ENCODE results near the gene PPFIA2. TPM values are rescaled to one million over a fixed set of nuclear protein-coding genes. Genes with fewer than 3 reads are reported as not detected.

Gene PPFIA2
- polyA plus RNA-seq, 1 donor from 2014 or later: 65.3 TPM

- H3K27me3 ChIP-seq (ENCODE audit: insufficient read depth, low read depth, low read length): no peaks in the 10 kb centered on the region
- no peak for TF ChIP-seq CTCF (IDR thresholded peaks at IDR 0.05; ENCODE audit: poor library complexity, severe bottlenecking)
- TF ChIP-seq EP300 (conservative IDR thresholded peaks at IDR 0.05; ENCODE audit: poor library complexity, severe bottlenecking): no peak
- no peak for TF ChIP-seq SMC3 (conservative IDR thresholded peaks at IDR 0.05; ENCODE audit: poor library complexity)
- TF ChIP-seq EZH2 (IDR thresholded peaks at IDR 0.05; ENCODE audit: borderline replicate concordance, insufficient read depth, low read length, poor library complexity, severe bottlenecking): no peak
- TF ChIP-seq RAD21 (conservative IDR thresholded peaks at IDR 0.05): no peak
- no peak for TF ChIP-seq POLR2AphosphoS5 (IDR thresholded peaks at IDR 0.05)
- TF ChIP-seq REST (IDR thresholded peaks at IDR 0.05; ENCODE audit: borderline replicate concordance): no peak
- no peak for TF ChIP-seq TAF1 (IDR thresholded peaks at IDR 0.05; ENCODE audit: low read depth)
- no peak for TF ChIP-seq MXI1 (conservative IDR thresholded peaks at IDR 0.05; ENCODE audit: poor library complexity, severe bottlenecking)
- no peak overlapping the region for H3K9ac ChIP-seq (ENCODE audit: low read length)
- no peaks in the 10 kb centered on the region for H4K20me1 ChIP-seq (ENCODE audit: insufficient read depth)
- H3K4me3 ChIP-seq (ENCODE audit: low read length): no peak overlapping the region
- H3K9me2 ChIP-seq (ENCODE audit: insufficient read depth, low read length): no peaks in the 10 kb centered on the region
- H3K27ac ChIP-seq (ENCODE audit: low read length): no peak overlapping the region
- no peak overlapping the region for H3K4me2 ChIP-seq (ENCODE audit: low read length)
- no peaks in the 10 kb centered on the region for H3F3A ChIP-seq (ENCODE audit: insufficient read depth, low read length, poor library complexity, severe bottlenecking)
- no peaks in the 10 kb centered on the region for H3K9me3 ChIP-seq (ENCODE audit: low read length)
- H3K79me2 ChIP-seq (replicated peaks; ENCODE audit: insufficient read depth, low read length): no peaks in the 10 kb centered on the region
- H2AFZ ChIP-seq (ENCODE audit: low read depth, low read length): no peak overlapping the region
- no peaks in the 10 kb centered on the region for H3K36me3 ChIP-seq (ENCODE audit: insufficient read depth, low read length)
Observed at GRCh38 chr12:81401241-81401640, 357.9 kb downstream of the PPFIA2 start.

DNA sequence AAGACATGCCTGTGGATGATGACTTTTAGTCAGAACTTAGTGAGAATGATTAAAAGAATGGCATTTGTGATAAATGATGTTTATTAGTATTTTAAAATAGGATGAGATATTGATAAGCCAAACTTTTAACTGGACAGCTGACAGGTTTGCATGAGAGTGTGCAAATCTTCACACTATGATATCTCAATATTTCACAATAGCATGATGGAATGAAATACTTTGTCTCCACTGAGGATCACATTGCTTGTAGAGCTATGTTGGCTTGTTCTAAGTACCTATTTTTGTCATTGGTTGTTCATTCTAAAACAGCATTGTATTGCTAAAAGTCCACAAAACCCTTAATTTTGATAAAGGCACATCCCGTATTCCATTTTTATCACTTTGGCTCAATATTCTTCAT, 359.1 kb downstream of the PPFIA2 start:
- H3K4me2 ChIP-seq (ENCODE audit: low read length): no peak overlapping the region
- H3K9me3 ChIP-seq (ENCODE audit: low read length): no peaks in the 10 kb centered on the region
- H3K27me3 ChIP-seq (ENCODE audit: insufficient read depth, low read depth, low read length): no peaks in the 10 kb centered on the region
- no peaks in the 10 kb centered on the region for H3F3A ChIP-seq (ENCODE audit: insufficient read depth, low read length, poor library complexity, severe bottlenecking)
- H4K20me1 ChIP-seq (ENCODE audit: insufficient read depth): no peaks in the 10 kb centered on the region
- H3K9ac ChIP-seq (ENCODE audit: low read length): no peak overlapping the region
- no peaks in the 10 kb centered on the region for H3K36me3 ChIP-seq (ENCODE audit: insufficient read depth, low read length)
- TF ChIP-seq EZH2 (IDR thresholded peaks at IDR 0.05; ENCODE audit: borderline replicate concordance, insufficient read depth, low read length, poor library complexity, severe bottlenecking): no peak
- no peak for TF ChIP-seq MXI1 (conservative IDR thresholded peaks at IDR 0.05; ENCODE audit: poor library complexity, severe bottlenecking)
- TF ChIP-seq REST (IDR thresholded peaks at IDR 0.05; ENCODE audit: borderline replicate concordance): no peak
- no peak for TF ChIP-seq EP300 (conservative IDR thresholded peaks at IDR 0.05; ENCODE audit: poor library complexity, severe bottlenecking)
- TF ChIP-seq SMC3 (conservative IDR thresholded peaks at IDR 0.05; ENCODE audit: poor library complexity): no peak
- TF ChIP-seq POLR2AphosphoS5 (IDR thresholded peaks at IDR 0.05): no peak
- TF ChIP-seq RAD21 (conservative IDR thresholded peaks at IDR 0.05): no peak
- no peak for TF ChIP-seq TAF1 (IDR thresholded peaks at IDR 0.05; ENCODE audit: low read depth)
- no peak for TF ChIP-seq CTCF (IDR thresholded peaks at IDR 0.05; ENCODE audit: poor library complexity, severe bottlenecking)
- H3K9me2 ChIP-seq (ENCODE audit: insufficient read depth, low read length): no peaks in the 10 kb centered on the region
- no peak overlapping the region for H2AFZ ChIP-seq (ENCODE audit: low read depth, low read length)
- no peaks in the 10 kb centered on the region for H3K79me2 ChIP-seq (replicated peaks; ENCODE audit: insufficient read depth, low read length)
- H3K4me3 ChIP-seq (ENCODE audit: low read length): no peak overlapping the region
- no peak overlapping the region for H3K27ac ChIP-seq (ENCODE audit: low read length)

Measured in neural cell (in vitro differentiated cells).